Esophagus muscularis mucosa (tissue), 4 donors: Measurements from ENCODE around the gene KCNG4. TPM values are rescaled to one million over a fixed set of nuclear protein-coding genes. Genes with fewer than 3 reads are reported as not detected.

Experiments
- DNase-seq: peaks from one replicate; pipeline ENCODE4 v3.0.0-alpha.2; 2017; ENCODE audit errors: extremely low spot score
- H3K27ac ChIP-seq, 4 donors: fragments of 200-600 bp; sonication (generic); replicated peaks in 1 of 4; 1 replicate in 3 of 4; 2 replicates in 1 of 4; pipeline ENCODE4 v1.5.1; 2016 to 2019; ENCODE audit warnings: mild to moderate bottlenecking in 1 of 4
- H3K27me3 ChIP-seq, 4 donors: fragments of 200-600 bp; sonication (generic); one replicate each; pipeline versions ENCODE4 v1.5.1 to v1.6.0; 2016 to 2019
- H3K36me3 ChIP-seq, 4 donors: fragments of 200-600 bp; sonication (generic); one replicate each; pipeline ENCODE4 v1.5.1; 2016 to 2019
- H3K4me1 ChIP-seq, 4 donors: fragments of 200-600 bp; sonication (generic); one replicate each; pipeline ENCODE4 v1.5.1; 2016 to 2019
- H3K4me3 ChIP-seq, 4 donors: fragments of 200-600 bp; sonication (generic); 1 replicate in 2 of 4; 2 replicates in 2 of 4; pipeline ENCODE4 v1.5.1; 2016 to 2019; ENCODE audit warnings: mild to moderate bottlenecking in 4 of 4, moderate library complexity in 1 of 4
- H3K9me3 ChIP-seq, 4 donors: fragments of 200-600 bp; sonication (generic); 1 replicate in 3 of 4; 2 replicates in 1 of 4; pipeline ENCODE4 v1.5.1; 2016 to 2019
- EP300 ChIP-seq: sonication (generic); formaldehyde crosslinking; IDR thresholded peaks from one replicate; pipeline ENCODE4 v1.6.1; 2017; ENCODE audit warnings: antibody characterized with exemption
- POLR2A ChIP-seq: fragments of 450-650 bp; IDR thresholded peaks from one replicate; pipeline ENCODE4 v1.6.1; 2017; ENCODE audit warnings: antibody characterized with exemption, moderate library complexity, mild to moderate bottlenecking, low read depth
- POLR2AphosphoS5 ChIP-seq, 2 donors: sonication (generic); formaldehyde crosslinking; IDR thresholded peaks; one replicate each; pipeline ENCODE4 v1.6.1; 2017; ENCODE audit warnings: antibody characterized with exemption in 2 of 2
- WGBS: methylation state at CpG from one replicate; pipeline ENCODE4 v1.1.5; 2018; 5-methylcytosine and 5-hydroxymethylcytosine counted together
- intact Hi-C: fragments of 100-400 bp; cut with DNase I; formaldehyde crosslinking; loops from one replicate; pipeline ENCODE4 v1.15.1; 2023
- total RNA-seq, 4 donors: library from RNA; depleted of rRNA; stranded (reverse); fragments of >200 nt; gene quantifications; one replicate each; pipeline versions ENCODE4 v1.1.0 to v1.2.1, GENCODE V29; 2016
- TF ChIP-seq, protein P1 (sequence below), 3 experiments: fragments of 200-600 bp in 2 of 3; fragments of 450-650 bp in 1 of 3; sonication (generic) in 2 of 3; IDR thresholded peaks; one replicate each; pipeline ENCODE4 v1.5.1; 2017 to 2019; ENCODE audit warnings: antibody characterized with exemption in 3 of 3, mild to moderate bottlenecking in 2 of 3, moderate library complexity in 1 of 3

KCNG4 gene
- total RNA-seq, 4 donors from 2014 or later = not detected

GRCh38 chr16:84183572-84183875, 56.3 kb downstream of the KCNG4 start:
- H3K27me3 ChIP-seq = no peaks in the 10 kb centered on the region
- peaks cover 20 to 51% (median 45%) of the 10 kb centered on the region in 4 donors for H3K4me1 ChIP-seq
- DNase-seq = no peak
- H3K4me3 ChIP-seq = no peak overlapping the region
- TF ChIP-seq POLR2A (no peak), POLR2AphosphoS5 (IDR thresholded peaks at IDR 0.05) (no peak), EP300 (no peak)
- TF ChIP-seq, protein P1, sequence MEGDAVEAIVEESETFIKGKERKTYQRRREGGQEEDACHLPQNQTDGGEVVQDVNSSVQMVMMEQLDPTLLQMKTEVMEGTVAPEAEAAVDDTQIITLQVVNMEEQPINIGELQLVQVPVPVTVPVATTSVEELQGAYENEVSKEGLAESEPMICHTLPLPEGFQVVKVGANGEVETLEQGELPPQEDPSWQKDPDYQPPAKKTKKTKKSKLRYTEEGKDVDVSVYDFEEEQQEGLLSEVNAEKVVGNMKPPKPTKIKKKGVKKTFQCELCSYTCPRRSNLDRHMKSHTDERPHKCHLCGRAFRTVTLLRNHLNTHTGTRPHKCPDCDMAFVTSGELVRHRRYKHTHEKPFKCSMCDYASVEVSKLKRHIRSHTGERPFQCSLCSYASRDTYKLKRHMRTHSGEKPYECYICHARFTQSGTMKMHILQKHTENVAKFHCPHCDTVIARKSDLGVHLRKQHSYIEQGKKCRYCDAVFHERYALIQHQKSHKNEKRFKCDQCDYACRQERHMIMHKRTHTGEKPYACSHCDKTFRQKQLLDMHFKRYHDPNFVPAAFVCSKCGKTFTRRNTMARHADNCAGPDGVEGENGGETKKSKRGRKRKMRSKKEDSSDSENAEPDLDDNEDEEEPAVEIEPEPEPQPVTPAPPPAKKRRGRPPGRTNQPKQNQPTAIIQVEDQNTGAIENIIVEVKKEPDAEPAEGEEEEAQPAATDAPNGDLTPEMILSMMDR (IDR thresholded peaks at IDR 0.05) = no peak
- peaks cover 25 to 65% (median 63%) of the 10 kb centered on the region in 4 donors for H3K36me3 ChIP-seq
- no peaks in the 10 kb centered on the region for H3K9me3 ChIP-seq
- intact Hi-C loops = loop anchor here (10.0 kb wide), 2 partner anchors 69 to 229 kb away; partner anchors contain the start of genes MBTPS1 and OSGIN1
- 94% methylated on average over 5 of the region's 5 CpGs for WGBS
- peak overlapping the region in 2 of 4 donors; percentile 5 to 33 for H3K27ac ChIP-seq

DNA sequence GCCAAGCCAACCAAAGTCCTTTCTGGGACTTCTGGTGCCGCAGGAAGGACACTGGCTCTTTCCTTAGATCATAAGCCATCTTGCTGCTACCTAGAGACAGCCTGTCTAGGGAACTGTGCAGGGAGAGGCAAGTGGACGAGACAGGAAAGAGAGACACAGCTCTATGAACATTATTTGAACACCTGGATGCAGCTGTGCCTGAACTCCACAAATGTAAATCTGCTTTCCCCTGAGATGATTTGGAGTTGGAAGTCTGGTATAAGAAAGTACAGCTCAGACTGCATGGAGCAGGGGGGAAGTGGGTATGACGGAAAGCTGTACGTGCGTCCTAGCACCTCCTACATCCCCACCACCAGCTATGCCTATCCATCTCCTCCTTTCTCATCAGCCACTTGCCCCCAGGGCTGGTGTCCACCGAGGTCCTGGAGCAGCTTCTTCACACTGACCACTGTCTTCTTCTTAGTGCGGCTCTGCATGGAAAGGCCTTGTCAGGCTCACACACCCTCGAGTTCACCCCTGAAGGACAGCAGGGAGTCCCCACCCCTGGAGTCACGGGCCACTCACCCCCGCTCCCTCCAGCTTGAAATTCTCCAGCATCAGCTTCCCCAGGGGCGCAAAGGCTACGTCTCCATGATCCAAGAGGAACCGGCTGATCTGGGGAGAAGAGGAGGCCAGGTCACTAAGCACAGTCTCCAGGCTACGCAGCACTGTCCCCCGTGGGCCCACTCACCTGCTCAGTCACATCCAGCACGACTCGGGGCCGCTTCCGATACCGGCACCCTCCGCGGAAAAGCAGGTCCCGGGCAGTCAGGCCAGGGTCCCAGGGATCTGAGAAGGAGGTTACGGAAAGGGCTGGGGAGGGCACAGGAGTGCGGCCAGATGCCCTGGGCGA, 56.9 kb downstream of the KCNG4 start:
- DNase-seq = no peak
- peak overlapping the region in 2 of 4 donors; percentile 5 to 33 for H3K27ac ChIP-seq
- H3K36me3 ChIP-seq = peaks cover 27 to 70% (median 68%) of the 10 kb centered on the region in 4 donors
- H3K4me3 ChIP-seq = no peak overlapping the region
- 97% methylated on average over 24 of the region's 26 CpGs for WGBS
- H3K27me3 ChIP-seq = no peaks in the 10 kb centered on the region
- TF ChIP-seq POLR2A (no peak), EP300 (no peak), POLR2AphosphoS5 (IDR thresholded peaks at IDR 0.05) (no peak)
- TF ChIP-seq, protein P1 (IDR thresholded peaks at IDR 0.05) = no peak
- H3K4me1 ChIP-seq = peaks cover 26 to 57% (median 51%) of the 10 kb centered on the region in 4 donors
- intact Hi-C loops = loop anchor here (10.0 kb wide), 2 partner anchors 68 to 228 kb away; partner anchors contain the start of genes MBTPS1 and OSGIN1
- no peaks in the 10 kb centered on the region for H3K9me3 ChIP-seq

DNA sequence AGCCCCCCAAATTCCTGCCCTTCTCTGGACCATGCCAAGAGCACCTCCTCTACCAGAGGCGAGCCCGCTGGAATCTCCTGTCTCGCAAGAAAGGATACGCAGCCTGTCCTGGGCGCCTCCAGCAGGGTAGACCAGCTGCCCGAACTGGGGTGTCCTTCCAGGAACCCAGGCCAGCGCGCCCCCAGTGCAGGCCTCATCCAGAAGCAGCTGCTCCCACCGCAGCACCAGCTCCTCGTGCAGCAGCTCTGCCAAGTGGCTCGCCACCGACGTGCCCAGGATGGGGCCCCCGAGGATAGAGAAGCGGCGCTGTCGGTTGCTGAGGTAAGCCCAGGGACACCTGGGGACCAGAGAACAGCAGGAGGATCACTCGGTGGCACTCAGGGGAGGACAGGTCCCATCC, 57.7 kb downstream of the KCNG4 start:
- WGBS = 90% methylated on average over 12 of the region's 18 CpGs
- H3K36me3 ChIP-seq = peaks cover 27 to 70% (median 68%) of the 10 kb centered on the region in 4 donors
- no peak for DNase-seq
- H3K9me3 ChIP-seq = no peaks in the 10 kb centered on the region
- intact Hi-C loops = loop anchor here (10.0 kb wide), 2 partner anchors 67 to 227 kb away; partner anchors contain the start of genes MBTPS1 and OSGIN1
- TF ChIP-seq, protein P1 (IDR thresholded peaks at IDR 0.05) = no peak
- TF ChIP-seq POLR2AphosphoS5 (IDR thresholded peaks at IDR 0.05) (no peak), POLR2A (no peak), EP300 (no peak)
- peaks cover 34 to 63% (median 58%) of the 10 kb centered on the region in 4 donors for H3K4me1 ChIP-seq
- no peak overlapping the region for H3K27ac ChIP-seq
- H3K27me3 ChIP-seq = no peaks in the 10 kb centered on the region
- no peak overlapping the region for H3K4me3 ChIP-seq

GRCh38 chr16:84181144-84181915, 58.5 kb downstream of the KCNG4 start:
- no peak overlapping the region for H3K4me3 ChIP-seq
- peaks cover 42 to 71% (median 62%) of the 10 kb centered on the region in 4 donors for H3K4me1 ChIP-seq
- intact Hi-C loops = loop anchor here (10.0 kb wide), 2 partner anchors 67 to 227 kb away; partner anchors contain the start of genes MBTPS1 and OSGIN1
- TF ChIP-seq EP300 (no peak), POLR2AphosphoS5 (IDR thresholded peaks at IDR 0.05) (no peak)
- H3K27me3 ChIP-seq = no peaks in the 10 kb centered on the region
- H3K9me3 ChIP-seq = no peaks in the 10 kb centered on the region
- H3K27ac ChIP-seq = no peak overlapping the region
- H3K36me3 ChIP-seq = peaks cover 27 to 70% (median 68%) of the 10 kb centered on the region in 4 donors
- DNase-seq = no peak
- 84% methylated on average over 28 of the region's 41 CpGs for WGBS
